ENCODE results near the gene FAM107B. TPM values are rescaled to one million over a fixed set of nuclear protein-coding genes. Genes with fewer than 3 reads are reported as not detected.

FAM107B gene
- total and polyA plus RNA-seq, 2 of the 8 experiments (the other 6 are each of a cell fraction or from before 2014, with no cell fraction given): 7.5 to 28.1 TPM

DNA sequence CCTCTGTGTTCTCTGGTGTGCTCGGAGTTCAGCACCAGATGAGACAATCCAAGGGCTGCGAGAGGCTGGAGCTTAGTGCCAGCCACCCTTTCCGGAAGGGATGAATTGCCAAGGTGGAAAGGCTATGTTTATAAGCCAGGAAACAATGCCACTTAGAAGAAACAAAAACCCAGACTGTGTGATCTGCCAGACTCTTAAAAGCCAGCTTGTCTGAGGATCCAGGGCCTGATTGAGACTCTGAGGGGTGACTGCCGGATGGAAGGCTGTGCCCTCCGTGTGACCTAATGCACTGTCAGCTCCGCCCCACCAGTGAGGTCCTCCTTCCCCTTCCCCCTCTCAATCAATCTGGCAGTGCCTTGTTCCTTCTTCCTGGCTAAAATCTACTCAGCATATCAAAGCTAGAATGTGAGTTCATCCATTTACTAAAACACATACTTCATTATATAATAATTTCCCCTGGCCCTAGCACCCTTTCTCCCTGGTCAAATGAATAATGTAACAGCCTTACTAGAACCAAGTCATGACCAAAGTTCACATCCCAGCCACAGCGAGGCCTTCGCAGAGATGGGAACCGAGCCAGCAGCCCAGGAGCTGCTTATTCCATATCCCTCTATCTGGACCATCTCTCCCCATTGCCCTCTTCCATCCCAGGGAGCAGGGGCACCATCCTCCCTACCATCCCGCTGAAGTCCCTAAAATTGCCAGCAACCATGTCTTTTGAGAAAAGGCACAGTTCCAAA lies 25.5 kb downstream of the FAM107B start (continued):
- TF ChIP-seq CHD2 (IDR thresholded peaks at IDR 0.05; ENCODE audit: low read length) (no peak), EGR1 (IDR thresholded peaks at IDR 0.05; ENCODE audit: borderline replicate concordance, low read depth, low read length) (no peak), CHD7 (IDR thresholded peaks at IDR 0.05; ENCODE audit: insufficient replicate concordance, low read length) (no peak), JUND (IDR thresholded peaks at IDR 0.05; ENCODE audit: low read length) (no peak), RXRA (IDR thresholded peaks at IDR 0.05; ENCODE audit: insufficient read depth, low read depth, low read length) (no peak), ATF2 (IDR thresholded peaks at IDR 0.05; ENCODE audit: low read length) (no peak)

All from H1 (cell line).